Pancreas (tissue), 10 donors: Measurements from ENCODE around the gene SPNS2. TPM values are rescaled to one million over a fixed set of nuclear protein-coding genes. Genes with fewer than 3 reads are reported as not detected.

Experiments used
- ATAC-seq, 4 donors: fragments of 200-7000 bp; cut with Tn5 transposase; one replicate each; pipeline versions ENCODE4 v1.8.0 to v1.9.1; 2020; ENCODE audit warnings: mild to moderate bottlenecking in 4 of 4, moderate library complexity in 4 of 4
- DNase-seq, 6 donors: peaks; one replicate each; pipeline ENCODE4 v3.0.0-alpha.2; 2020
- FAIRE-seq: peaks from 2 replicates; lab custom pipeline; 2012; peaks lifted over from hg19 to GRCh38; lab: Jason Lieb, UNC
- H3K27ac ChIP-seq, 4 donors: fragments of 200-600 bp; sonication (generic); 1 replicate in 3 of 4; 2 replicates in 1 of 4; pipeline versions ENCODE4 v1.5.0 to v1.8.0; 2020
- H3K27me3 ChIP-seq, 4 donors: fragments of 200-600 bp; one replicate each; pipeline ENCODE4 v1.8.0; 2021
- H3K36me3 ChIP-seq, 3 donors: fragments of 200-600 bp; sonication (generic) in 1 of 3; one replicate each; pipeline versions ENCODE4 v1.5.0 to v1.8.0; 2020 to 2021
- H3K4me1 ChIP-seq, 3 donors: fragments of 200-600 bp; one replicate each; pipeline ENCODE4 v1.8.0; 2021
- H3K4me3 ChIP-seq, 4 donors: fragments of 200-600 bp; sonication (generic) in 2 of 4; one replicate each; pipeline versions ENCODE4 v1.5.0 to v1.8.0; 2020 to 2021
- H3K9me3 ChIP-seq, 4 donors: fragments of 200-600 bp; one replicate each; pipeline ENCODE4 v1.8.0; 2021
- CTCF ChIP-seq, 4 donors: fragments of 200-600 bp; sonication (generic) in 3 of 4; IDR thresholded peaks; one replicate each; pipeline versions ENCODE4 v1.5.0 to v1.8.0; 2021; ENCODE audit warnings: antibody characterized with exemption in 4 of 4
- WGBS, 2 donors: extraction: QIAGEN DNeasy Blood & Tissue Kit; methylation state at CpG; one replicate each; pipeline ENCODE4 v1.1.7; 2013; 5-methylcytosine and 5-hydroxymethylcytosine counted together
- intact Hi-C, 3 donors: fragments of 100-400 bp; cut with DNase I; formaldehyde crosslinking; loops; one replicate each; pipeline versions ENCODE4 v1.11.1 to v1.14.2; 2022
- polyA plus RNA-seq, 2 donors: library from polyadenylated mRNA; stranded (reverse); fragments of 200-250 nt; gene quantifications; one replicate each; pipeline ENCODE4 v1.2.3, GENCODE V29; 2013
- total RNA-seq, 6 donors: library from RNA; stranded (reverse); fragmentation: NEBNext Ultra II Directional in 4 of 6; extraction: Animal tissue kit (Norgen Biotek cat#: 25700) in 4 of 6; gene quantifications; one replicate each; pipeline versions ENCODE4 v1.2.1 to v1.2.4, GENCODE V29; 2021 to 2023
- donor health status: healthy with polysubstance abuse.
- donor health status: DM: no; HTN: no; CAD: no; lungs with moderate emphysema.
- donor health status: DM: no; HTN: no; CAD: no.
- donor health status: control.
- donor health status: control.
- donor health status: Bipolar disorder and iron deficiency.
- donor health status: DM: yes; HTN: yes; CAD: no.
- donor health status: DM: no; HTN: no; CAD: no.
- donor health status: DM: no; HTN: no; CAD: no.
- donor health status: DM: yes; HTN: yes; CAD: no.

SPNS2 gene
- total and polyA plus RNA-seq, 8 donors = 7.6 to 51.7 (median 20.8) TPM

DNA sequence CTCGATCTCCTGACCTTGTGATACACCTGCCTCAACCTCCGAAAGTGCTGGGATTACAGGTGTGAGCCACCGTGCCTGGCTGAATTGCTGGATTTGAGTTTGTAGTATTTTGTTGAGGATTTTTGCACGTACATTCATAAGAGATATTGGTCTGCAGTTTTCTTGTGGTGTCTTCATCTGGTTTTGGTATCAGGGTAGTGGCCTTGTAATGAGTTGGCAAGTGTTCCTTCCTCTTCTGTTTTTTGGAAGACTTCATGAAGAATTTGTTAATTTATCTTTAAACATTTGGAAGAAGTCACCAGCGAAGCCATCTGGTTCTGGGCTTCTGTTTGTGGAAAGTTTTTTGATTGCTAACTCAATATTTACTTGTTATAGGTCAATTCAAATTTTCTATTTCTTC is 38.0 kb upstream of the SPNS2 start:
- Histone ChIP-seq H3K27me3 (no peaks in the 10 kb centered on the region), H3K36me3 (no peaks in the 10 kb centered on the region), H3K4me3 (no peak overlapping the region), H3K27ac (no peak overlapping the region), H3K4me1 (no peaks in the 10 kb centered on the region), H3K9me3 (no peaks in the 10 kb centered on the region)
- intact Hi-C loops = no loop called here
- no peak for DNase-seq
- ATAC-seq = no peak
- no peak for TF ChIP-seq CTCF (IDR thresholded peaks at IDR 0.05)
- no peak for FAIRE-seq
- 78 to 87% methylated on average over 5 of the region's 5 CpGs for whole genome bisulfite sequencing, 2 donors

DNA sequence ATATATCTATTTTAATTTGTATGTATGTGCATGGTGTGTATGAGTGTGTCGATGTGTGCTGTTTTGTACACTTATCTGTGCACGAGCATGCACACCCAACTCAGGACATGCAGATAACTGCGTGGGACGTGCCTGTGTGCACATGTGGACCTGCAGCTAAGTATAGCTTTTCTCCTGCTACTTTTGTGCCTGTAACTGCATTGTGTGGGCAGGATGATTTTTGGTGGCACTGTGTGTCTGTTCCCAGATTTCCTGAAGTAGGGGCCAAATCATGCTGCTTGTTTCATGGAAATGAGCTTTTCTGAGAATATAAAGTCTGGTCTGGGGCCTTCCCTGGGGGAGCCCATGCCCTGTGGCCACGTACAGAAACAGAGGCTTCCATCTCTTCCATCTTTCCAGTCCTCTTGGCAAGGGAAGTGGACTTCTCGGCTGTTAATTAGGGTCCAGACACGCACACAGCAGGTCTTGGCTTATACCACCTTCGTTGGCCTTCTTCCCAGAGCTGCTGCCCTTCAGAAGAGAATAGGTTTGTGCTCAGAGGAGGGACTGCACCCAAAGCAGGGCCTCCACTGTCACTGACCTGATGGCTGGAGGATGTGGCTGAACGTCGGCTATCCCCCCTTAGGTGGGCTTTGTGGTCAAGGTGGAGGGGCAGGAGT is 34.7 kb upstream of the SPNS2 start:
- Histone ChIP-seq H3K36me3 (no peaks in the 10 kb centered on the region), H3K4me1 (no peaks in the 10 kb centered on the region), H3K9me3 (no peaks in the 10 kb centered on the region), H3K4me3 (no peak overlapping the region), H3K27ac (no peak overlapping the region), H3K27me3 (no peaks in the 10 kb centered on the region)
- DNase-seq (peak in 1 of 6 donors; percentile 6), ATAC-seq (no peak), FAIRE-seq (no peak)
- 66 to 68% methylated on average over 10 of the region's 10 CpGs for WGBS, 2 donors
- no peak for TF ChIP-seq CTCF (IDR thresholded peaks at IDR 0.05)
- intact Hi-C loops = no loop called here

DNA sequence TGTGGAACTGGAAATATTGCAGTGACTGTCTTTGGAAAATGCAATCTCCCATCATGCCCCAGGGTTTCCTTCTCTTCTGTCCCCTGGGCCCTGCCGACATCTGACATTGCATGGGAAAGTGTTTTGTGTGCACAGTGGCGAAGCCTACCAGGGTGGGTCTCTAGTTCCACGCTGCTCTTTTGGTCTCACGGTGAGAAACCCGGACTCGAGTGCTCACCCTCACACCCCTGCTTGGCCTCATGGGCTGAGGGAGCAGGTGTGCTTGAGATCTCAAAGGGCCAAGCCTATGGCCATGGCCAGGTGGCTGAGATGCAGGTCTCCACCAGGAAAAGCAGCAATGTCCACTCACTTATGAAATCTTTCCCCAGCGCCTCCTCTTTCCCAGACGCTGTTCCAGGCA is 32.9 kb upstream of the SPNS2 start:
- DNase-seq (peak in 1 of 6 donors; percentile 7), ATAC-seq (no peak), FAIRE-seq (no peak)
- H3K36me3 ChIP-seq = no peaks in the 10 kb centered on the region
- WGBS, 2 donors = 83 to 87% methylated on average over 8 of the region's 8 CpGs
- no peak for TF ChIP-seq CTCF (IDR thresholded peaks at IDR 0.05)
- no peak overlapping the region for H3K27ac ChIP-seq
- H3K9me3 ChIP-seq = no peaks in the 10 kb centered on the region
- intact Hi-C loops = no loop called here
- H3K4me1 ChIP-seq = no peaks in the 10 kb centered on the region
- H3K4me3 ChIP-seq = no peak overlapping the region
- H3K27me3 ChIP-seq = no peaks in the 10 kb centered on the region

- no peak for ATAC-seq
- H3K27ac ChIP-seq = no peak overlapping the region
- intact Hi-C loops = no loop called here
These were observed 31.4 kb upstream of the SPNS2 start for GRCh38 chr17:4467287-4467686.

More at GRCh38 chr17:4467287-4467686, 31.4 kb upstream of the SPNS2 start:
- Histone ChIP-seq H3K27me3 (no peaks in the 10 kb centered on the region), H3K4me3 (no peak overlapping the region), H3K4me1 (no peaks in the 10 kb centered on the region), H3K36me3 (no peaks in the 10 kb centered on the region), H3K9me3 (no peaks in the 10 kb centered on the region)
- DNase-seq (peak in 1 of 6 donors; percentile 6), FAIRE-seq (no peak)
- TF ChIP-seq CTCF (IDR thresholded peaks at IDR 0.05) = no peak
- 72 to 80% methylated on average over 7 of the region's 7 CpGs for WGBS, 2 donors
